ENCODE data around the gene CIAO2A. TPM values are rescaled to one million over a fixed set of nuclear protein-coding genes. Genes with fewer than 3 reads are reported as not detected.

CIAO2A gene
- total RNA-seq, 2 donors from 2014 or later = 47.2 to 133 TPM

DNA sequence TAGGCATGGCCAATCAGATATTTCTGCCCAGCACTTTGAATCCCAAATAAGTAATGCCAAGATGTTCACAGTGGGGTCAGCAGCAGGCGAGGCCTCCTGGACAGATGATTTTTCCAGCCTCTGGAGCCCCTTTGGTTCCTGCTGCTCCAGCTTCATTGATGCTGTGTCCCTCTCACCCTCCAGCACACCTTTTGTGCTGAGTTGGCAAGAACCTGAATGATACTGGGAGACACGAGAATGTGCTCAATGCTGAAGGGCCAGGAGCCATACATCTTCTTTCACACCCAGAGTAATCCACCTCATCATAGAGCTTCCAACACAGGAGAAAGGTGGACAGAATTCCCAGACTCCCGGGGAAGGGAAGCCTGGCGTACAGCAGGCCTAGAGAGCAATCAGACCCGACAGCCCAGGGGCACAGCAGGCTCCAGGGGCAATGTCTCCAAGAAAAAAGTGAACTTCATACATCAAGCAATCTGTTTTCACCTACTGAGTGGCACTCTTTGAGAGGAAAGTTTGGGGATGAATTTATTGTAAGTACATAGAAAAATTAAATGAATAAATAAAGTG, 40.6 kb downstream of the CIAO2A start:
- 81% methylated on average over 5 of the region's 5 CpGs for WGBS
- TF ChIP-seq POLR2A (IDR thresholded peaks at IDR 0.05) (no peak), POLR2AphosphoS5 (IDR thresholded peaks at IDR 0.05) (no peak)
- TF ChIP-seq, protein P1, sequence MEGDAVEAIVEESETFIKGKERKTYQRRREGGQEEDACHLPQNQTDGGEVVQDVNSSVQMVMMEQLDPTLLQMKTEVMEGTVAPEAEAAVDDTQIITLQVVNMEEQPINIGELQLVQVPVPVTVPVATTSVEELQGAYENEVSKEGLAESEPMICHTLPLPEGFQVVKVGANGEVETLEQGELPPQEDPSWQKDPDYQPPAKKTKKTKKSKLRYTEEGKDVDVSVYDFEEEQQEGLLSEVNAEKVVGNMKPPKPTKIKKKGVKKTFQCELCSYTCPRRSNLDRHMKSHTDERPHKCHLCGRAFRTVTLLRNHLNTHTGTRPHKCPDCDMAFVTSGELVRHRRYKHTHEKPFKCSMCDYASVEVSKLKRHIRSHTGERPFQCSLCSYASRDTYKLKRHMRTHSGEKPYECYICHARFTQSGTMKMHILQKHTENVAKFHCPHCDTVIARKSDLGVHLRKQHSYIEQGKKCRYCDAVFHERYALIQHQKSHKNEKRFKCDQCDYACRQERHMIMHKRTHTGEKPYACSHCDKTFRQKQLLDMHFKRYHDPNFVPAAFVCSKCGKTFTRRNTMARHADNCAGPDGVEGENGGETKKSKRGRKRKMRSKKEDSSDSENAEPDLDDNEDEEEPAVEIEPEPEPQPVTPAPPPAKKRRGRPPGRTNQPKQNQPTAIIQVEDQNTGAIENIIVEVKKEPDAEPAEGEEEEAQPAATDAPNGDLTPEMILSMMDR (IDR thresholded peaks at IDR 0.05) = no peak
- H3K4me3 ChIP-seq = no peak overlapping the region
- H3K9me3 ChIP-seq = no peaks in the 10 kb centered on the region
- H3K27me3 ChIP-seq (replicated peaks; ENCODE audit: insufficient read depth) = no peaks in the 10 kb centered on the region
- no peak for DNase-seq (ENCODE audit: low spot score)
- no peak overlapping the region for H3K27ac ChIP-seq
- H3K36me3 ChIP-seq = no peaks in the 10 kb centered on the region
- no peaks in the 10 kb centered on the region for H3K4me1 ChIP-seq (replicated peaks)
- intact Hi-C loops (cut with DNase I) = no loop called here

DNA sequence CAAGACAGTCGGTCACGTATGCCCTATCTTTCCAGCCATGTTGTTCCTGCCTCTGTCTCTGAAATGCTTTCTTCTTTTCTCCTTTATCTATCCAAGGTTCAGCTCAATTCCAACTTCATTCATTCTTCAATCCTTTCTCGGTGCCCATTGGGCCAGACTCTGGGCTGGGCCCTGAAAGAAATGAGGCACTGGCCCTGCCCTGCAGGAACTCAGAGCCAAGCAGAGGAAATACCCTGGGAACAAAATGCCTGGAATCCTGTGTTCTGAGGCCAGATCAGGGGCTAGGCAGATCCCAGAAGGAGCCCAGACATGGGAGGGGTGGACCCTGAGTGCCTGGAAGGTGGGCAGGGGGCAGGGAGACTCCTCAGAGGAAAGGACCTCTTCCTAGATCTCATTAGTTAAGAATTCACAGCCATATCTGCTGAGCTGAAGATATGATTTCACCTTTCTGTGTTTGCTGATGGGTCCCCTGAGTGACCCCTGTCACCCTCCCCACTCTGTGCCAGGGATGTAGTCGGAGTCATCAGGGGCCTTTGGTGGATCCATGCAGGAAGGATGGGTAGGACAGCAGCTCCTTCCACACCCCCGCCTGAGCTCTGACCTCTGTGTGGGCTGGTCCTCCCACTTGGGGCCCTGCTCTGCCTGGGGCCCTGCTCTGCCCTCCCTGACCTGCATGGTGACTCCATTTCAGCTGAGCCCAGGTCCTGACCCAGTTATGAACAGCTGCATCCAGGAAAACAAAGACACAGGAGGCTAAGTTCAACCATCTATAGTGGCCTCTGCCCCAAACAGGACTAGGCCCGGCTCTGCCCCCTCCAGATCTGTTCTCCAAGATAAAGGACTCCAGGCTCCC, 42.0 kb downstream of the CIAO2A start:
- no peaks in the 10 kb centered on the region for H3K27me3 ChIP-seq (replicated peaks; ENCODE audit: insufficient read depth)
- no peak overlapping the region for H3K4me3 ChIP-seq
- 100% methylated on average over 5 of the region's 6 CpGs for WGBS
- DNase-seq (ENCODE audit: low spot score) = no peak
- no peak overlapping the region for H3K27ac ChIP-seq
- intact Hi-C loops (cut with DNase I) = no loop called here
- H3K36me3 ChIP-seq = no peaks in the 10 kb centered on the region
- H3K4me1 ChIP-seq (replicated peaks) = no peaks in the 10 kb centered on the region
- no peaks in the 10 kb centered on the region for H3K9me3 ChIP-seq
- TF ChIP-seq, protein P1 (IDR thresholded peaks at IDR 0.05) = no peak
- TF ChIP-seq POLR2AphosphoS5 (IDR thresholded peaks at IDR 0.05) = no peak
- no peak for TF ChIP-seq POLR2A (IDR thresholded peaks at IDR 0.05)

DNA sequence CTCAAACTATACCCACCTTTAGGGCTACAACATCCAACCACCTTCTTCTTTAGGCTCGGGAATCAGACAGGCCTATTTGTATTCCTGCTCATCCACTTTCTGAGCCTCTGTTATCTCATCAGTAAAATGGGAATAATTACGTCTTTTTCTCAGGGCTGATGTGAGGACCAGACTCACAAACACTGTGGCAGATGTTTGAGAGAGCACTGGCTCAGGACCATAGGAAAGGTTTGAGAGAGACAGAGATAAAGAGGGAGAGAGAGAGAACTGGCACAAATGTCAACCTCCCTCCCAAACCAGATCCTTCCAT, 42.6 kb downstream of the CIAO2A start:
- 100% methylated on average over 2 of the region's 2 CpGs for WGBS
- intact Hi-C loops (cut with DNase I) = no loop called here

DNA sequence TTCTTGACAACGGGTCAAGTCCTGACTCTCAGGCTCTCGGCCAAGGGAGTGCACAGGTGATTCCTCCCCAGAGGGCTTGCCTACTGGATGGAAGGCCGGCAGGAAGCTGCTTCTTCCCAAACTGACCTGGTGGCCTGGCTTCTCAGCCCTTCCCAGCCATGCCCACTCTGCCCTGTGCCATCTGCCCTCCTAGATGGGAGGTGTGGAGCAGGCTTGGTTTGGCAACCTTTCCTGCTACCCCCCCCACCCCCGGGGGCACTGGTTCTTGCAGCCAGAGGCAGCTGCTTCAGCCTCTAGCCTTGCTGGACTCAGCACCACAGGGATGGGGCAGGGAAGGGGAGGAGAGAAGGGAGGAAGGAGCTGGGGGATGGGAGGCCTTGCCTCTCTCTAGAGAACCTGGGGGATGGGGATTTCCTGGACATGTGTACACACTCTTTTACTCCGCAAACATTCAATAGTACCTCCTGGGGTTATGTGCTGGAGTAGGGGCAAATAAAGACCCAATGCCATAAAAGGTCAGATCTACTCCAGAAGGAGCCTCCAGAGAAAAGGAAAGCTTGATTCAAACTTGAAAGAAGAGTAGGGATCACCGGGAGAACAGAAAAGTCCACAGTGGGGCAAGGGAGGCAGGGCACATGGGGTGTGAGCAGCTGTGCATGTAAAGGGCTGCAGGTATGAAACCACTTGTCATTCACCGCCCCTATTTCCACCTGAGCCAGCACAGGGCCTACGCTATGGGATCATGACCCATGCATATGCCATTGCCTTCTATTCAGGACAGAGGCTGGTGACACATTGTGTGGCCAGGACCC, 43.2 kb downstream of the CIAO2A start:
- H3K27me3 ChIP-seq (replicated peaks; ENCODE audit: insufficient read depth) = no peaks in the 10 kb centered on the region
- intact Hi-C loops (cut with DNase I) = no loop called here
- TF ChIP-seq POLR2A (IDR thresholded peaks at IDR 0.05) (no peak), POLR2AphosphoS5 (IDR thresholded peaks at IDR 0.05) (no peak)
- TF ChIP-seq, protein P1 (IDR thresholded peaks at IDR 0.05) = no peak

More for the DNA sequence above, 42.6 kb downstream of the CIAO2A start:
- H3K27me3 ChIP-seq (replicated peaks; ENCODE audit: insufficient read depth) = no peaks in the 10 kb centered on the region
- H3K36me3 ChIP-seq = no peaks in the 10 kb centered on the region
- no peak for DNase-seq (ENCODE audit: low spot score)
- H3K4me1 ChIP-seq (replicated peaks) = no peaks in the 10 kb centered on the region
- no peaks in the 10 kb centered on the region for H3K9me3 ChIP-seq
- H3K27ac ChIP-seq = no peak overlapping the region
- H3K4me3 ChIP-seq = no peak overlapping the region
- TF ChIP-seq, protein P1 (IDR thresholded peaks at IDR 0.05) = no peak
- TF ChIP-seq POLR2AphosphoS5 (IDR thresholded peaks at IDR 0.05) (no peak), POLR2A (IDR thresholded peaks at IDR 0.05) (no peak)

More for the DNA sequence above, 43.2 kb downstream of the CIAO2A start:
- no peak for DNase-seq (ENCODE audit: low spot score)
- Histone ChIP-seq H3K9me3 (no peaks in the 10 kb centered on the region), H3K27ac (no peak overlapping the region), H3K36me3 (no peaks in the 10 kb centered on the region), H3K4me1 (replicated peaks) (no peaks in the 10 kb centered on the region), H3K4me3 (no peak overlapping the region)
- 77% methylated on average over 8 of the region's 8 CpGs for WGBS
